HG02798 (cell line): ENCODE results near the gene MCC.

Experiments
- ATAC-seq: cut with Tn5 transposase; IDR thresholded peaks from one replicate; pipeline ENCODE4 v1.9.1; 2021; ENCODE audit warnings: mild to moderate bottlenecking; ENCODE audit not compliant: unreplicated experiment, poor library complexity

MCC gene

DNA sequence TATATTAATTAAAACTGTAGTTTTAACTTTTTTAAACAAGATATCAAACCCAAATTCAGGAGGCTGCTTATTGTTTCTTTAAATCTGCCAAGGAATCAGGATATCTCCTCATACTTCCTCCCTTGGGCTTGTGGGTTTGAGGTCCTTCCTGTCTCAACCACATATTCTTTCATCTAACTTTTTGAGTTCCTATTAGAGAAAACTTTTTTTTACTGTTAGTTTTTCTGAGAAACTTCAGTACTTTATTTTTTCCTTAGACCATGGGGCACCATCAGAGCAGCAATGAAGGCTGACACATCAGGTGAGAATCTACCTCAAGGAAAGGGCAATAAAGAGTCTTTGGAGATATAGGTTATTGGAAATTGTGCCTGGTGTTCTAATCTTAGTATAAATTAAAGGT, 110.2 kb downstream of the MCC start:
- no peak for ATAC-seq

DNA sequence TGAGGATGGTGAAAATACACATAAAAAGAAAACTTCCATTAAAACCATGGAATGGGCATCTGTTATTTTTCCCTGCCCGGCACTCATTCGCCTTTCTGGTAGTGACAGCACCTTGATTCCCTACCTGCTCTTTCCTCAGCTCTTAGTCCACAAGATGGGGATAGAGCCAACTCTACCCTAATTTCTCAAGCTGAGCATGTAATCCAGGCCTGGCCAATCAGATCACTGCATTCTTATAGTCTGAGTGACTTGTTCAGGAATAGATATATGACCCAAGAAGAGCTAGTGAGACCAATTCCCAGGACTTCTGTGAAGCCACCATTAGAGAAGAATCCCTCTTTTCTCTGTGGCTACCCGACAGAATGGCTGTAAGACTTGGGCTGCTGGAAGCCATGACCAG, 111.6 kb downstream of the MCC start:
- no peak for ATAC-seq

DNA sequence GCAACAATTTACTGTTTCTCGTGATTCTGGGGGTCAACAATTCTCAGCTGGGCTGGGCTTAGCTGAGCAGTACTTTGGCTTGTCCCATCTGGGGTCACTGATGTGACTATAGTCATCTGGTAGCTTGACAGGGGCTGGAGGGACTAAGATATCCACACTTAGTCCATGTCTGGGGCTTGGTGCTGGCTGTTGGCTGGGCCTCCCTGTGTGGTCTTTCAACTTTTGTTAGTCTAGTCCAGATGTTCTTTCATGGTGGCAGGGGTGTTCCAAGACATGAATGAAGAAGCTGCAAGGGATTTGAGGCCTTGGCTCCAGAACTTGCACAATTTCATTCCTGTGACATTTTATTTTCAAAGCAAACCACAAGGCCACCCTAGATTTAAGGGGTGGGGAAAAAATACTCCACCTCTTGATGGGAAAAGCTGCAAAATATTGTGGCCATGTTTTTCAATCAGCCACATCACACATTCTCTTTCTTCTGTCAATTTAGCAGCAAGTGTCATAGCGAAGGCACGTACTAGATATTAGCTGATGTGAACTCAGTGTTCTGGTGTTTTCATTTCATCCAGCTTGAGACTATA, 112.7 kb downstream of the MCC start:
- no peak for ATAC-seq

DNA sequence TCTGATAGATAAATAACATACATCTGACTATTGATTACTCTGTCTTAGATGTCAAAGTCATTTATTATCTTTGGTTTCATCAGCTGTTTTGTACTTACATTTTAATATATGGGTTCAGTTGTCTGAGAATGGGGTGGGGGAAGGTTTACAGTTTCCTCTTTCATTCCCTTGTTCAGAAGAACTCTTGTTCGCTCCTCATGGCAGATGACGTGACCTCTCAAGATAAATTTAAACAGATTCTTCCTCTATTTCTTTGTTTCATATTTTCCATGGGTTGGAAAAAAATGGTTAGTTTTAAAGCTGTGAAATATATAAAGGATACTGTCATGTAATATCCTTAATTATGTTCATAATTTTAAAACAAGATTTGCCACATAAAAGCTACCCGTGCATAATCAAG, 114.8 kb downstream of the MCC start:
- no peak for ATAC-seq

DNA sequence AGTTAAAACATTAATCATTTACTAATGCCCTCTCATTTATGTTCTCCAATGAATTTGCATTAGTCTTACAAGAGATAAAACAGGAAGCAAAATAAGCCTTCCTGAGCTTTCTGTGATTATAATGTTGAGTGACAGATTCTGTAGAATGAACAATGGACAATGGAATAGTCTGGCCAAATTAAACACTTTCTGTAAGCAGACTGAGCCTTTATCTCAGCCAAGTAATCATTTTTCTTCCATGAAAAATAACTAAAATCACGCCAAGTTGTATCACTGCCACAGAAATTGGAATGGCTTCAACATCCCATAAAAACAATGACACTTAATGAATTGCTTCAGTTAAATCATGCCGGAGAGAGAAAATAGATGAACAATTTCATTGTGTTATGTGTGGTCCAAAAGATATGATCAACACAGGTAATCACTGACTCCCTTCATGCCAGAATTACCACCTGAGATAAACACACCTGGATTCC, 116.5 kb downstream of the MCC start:
- no peak for ATAC-seq

DNA sequence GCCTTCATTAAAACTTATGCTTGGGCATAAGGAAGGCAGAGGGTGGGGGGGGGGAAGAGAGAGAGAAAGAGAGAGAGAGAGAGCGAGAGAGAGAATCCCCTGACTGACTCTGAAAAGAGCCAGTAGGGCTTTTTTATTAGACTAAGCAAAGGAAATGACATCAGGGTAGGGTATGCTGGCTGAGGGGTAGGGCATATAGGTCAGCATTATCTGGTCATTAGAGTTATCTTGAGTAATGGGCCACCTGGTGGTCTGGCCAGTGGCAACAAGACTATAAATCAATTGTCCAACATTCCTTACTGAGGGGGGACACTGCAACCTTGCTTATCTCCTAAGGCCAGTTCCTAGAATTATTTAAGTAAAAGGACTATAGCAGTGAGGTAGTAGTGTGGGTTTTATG, 120.7 kb downstream of the MCC start:
- ATAC-seq: no peak

DNA sequence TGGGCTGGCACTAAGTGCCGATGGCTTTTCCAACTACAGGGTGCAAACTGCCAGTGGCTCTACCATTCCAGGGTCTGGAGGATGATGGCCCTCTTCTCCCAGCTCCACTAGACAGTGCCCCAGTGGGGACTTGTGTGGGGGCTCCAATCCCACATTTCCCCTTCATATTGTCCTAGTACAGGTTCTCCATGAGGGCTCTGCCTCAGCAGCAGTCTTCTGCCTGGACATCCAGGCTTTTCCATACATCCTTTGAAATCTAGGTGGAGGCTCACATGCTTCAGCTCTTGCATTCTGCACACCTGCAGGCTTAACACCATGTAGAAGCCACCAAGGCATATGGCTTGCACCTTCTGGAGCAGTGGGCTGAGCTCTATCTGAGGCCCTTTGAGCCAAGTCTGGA, 123.8 kb downstream of the MCC start:
- ATAC-seq: no peak

DNA sequence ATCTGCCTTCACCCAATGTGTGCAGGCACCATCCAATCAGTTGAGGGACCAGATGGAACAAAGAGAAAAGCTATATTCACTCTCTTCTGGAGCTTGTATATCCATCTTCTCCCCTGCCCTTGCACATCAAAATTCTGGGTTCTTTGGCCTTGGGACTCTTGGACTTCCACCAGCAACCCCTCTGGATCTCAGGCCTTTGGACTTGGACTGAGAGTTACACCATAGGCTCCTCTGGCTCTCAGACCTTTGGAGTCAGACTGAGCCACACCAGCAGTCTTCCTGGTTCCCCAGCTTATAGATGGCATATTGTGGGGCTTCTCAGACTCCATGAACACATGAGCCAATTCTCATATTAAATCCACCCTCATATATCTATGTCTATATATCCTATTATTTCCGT, 126.6 kb downstream of the MCC start:
- ATAC-seq: no peak

DNA sequence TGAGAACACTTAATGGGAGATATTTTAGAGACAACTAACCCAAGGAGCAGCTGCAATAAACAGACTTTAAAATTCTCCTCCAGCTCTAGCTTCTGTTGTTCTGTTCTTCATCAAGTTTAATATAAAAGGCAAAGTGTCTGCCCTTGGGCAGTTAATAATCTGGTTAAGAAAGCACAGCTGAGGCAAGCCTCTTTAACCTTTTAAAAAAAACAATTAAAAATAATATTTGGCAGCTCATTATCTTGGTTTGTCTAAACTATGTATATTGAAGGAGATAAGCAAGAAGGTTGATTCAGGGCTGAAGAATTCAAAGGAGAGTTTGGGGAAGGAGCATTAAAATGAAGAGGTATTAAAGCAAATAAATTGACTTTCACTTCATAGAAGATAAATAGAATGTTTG, 128.8 kb downstream of the MCC start:
- ATAC-seq: no peak

DNA sequence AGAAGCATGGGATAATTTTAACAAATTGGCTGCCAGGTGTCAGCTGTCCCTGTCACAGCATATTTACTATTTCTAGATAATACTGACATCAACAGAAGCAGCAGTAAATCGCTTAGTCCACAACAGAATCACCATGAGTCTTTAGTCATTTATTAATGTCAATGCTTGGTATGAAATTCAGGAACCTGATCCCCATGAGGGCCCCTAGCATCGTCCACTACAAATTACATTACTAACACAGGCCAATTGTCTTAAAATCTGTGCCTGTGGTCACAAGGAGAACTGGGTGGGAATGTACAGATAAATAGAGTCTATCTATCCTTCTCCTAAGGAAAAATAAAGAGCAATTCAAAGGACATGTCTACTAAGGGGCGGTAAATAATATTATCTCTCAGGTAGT, 129.6 kb downstream of the MCC start:
- no peak for ATAC-seq

DNA sequence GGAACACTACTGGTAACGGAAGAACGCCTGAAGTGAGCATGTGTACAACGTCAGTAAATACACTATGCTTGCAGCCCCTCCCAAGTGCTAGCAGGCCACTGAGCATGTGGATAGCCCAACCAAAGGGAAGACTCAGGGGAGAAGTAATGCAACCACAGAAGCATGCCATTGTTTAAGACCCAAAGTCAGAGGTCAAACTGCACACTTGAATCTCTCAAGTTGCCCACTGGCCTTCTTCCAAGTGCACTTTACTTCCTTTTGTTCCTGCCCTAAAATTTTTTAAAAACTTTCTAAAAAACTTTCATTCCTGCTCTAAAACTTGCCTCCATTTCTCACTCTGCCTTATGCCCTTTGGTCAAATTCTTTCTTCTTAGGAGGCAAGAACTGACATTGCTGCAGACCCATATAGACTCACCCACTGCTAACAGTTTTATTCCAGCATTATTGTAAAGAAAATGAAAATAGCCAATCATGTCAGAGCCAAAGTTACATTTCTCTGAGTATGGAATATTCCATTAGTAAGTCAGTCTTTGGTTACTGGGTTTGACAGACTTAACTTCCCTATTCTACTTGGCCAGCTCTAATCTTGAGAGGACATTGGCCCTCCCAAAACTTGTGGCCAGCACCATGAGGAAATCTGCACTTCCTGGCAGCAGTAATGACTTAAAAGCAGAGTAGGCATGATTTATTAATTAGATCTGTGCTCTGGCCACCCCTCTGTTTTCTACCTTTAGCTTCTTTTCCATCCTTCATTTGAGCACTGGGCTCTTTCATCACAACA, 130.4 kb downstream of the MCC start:
- no peak for ATAC-seq

DNA sequence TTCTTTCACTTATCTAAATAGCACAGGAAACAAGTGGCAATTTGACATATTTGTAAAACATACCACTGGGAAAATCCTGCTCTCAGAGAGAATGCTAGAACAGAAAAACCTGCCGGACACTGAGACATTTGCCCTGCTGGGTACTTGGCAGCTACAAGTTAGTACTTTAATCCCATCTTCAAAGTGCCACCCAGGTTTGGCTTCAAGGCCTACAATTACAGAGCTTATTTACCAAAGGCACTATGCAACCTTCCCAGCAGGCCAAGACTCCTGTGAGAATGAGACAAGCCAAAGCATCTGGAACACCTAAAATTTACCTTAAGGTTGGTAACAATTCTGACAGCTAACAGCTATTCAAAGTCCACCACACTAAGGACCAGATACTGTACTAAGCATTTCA, 131.8 kb downstream of the MCC start:
- no peak for ATAC-seq

DNA sequence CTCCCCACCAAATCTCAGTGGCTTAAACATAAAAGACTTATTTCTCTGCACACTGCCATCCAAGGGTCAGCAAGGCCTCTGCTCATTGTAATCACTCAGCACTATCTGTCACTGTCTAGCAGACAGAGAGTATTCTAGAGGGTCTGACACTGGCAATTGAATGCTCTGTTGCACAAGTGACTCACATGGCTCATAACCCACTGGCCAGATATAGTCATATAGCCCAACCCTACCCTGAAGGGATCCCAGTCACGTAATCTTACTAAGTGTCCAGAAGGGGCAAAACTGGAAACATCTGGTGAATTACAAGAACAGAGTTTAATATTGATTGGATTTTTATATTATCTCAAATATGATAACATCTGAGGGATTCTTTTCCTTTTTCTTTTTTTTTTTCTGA, 134.2 kb downstream of the MCC start:
- no peak for ATAC-seq

DNA sequence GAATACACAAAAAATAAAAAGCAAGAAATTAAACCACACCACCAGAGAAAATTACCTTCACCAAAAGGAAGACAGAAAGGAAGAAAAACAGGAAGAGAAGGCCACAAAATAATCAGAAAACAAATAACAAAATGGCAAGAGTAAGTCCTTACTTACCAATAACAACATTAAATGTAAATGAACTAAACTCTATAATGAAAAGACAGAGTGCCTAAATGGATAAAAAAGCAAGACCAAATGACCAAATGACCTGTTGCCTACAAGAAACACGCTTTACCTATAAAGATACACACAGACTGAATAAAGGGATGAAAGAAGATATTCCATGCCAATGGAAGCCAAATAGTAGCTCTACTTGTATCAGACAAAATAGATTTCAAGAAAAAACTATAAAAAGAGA, 140.7 kb downstream of the MCC start:
- no peak for ATAC-seq

DNA sequence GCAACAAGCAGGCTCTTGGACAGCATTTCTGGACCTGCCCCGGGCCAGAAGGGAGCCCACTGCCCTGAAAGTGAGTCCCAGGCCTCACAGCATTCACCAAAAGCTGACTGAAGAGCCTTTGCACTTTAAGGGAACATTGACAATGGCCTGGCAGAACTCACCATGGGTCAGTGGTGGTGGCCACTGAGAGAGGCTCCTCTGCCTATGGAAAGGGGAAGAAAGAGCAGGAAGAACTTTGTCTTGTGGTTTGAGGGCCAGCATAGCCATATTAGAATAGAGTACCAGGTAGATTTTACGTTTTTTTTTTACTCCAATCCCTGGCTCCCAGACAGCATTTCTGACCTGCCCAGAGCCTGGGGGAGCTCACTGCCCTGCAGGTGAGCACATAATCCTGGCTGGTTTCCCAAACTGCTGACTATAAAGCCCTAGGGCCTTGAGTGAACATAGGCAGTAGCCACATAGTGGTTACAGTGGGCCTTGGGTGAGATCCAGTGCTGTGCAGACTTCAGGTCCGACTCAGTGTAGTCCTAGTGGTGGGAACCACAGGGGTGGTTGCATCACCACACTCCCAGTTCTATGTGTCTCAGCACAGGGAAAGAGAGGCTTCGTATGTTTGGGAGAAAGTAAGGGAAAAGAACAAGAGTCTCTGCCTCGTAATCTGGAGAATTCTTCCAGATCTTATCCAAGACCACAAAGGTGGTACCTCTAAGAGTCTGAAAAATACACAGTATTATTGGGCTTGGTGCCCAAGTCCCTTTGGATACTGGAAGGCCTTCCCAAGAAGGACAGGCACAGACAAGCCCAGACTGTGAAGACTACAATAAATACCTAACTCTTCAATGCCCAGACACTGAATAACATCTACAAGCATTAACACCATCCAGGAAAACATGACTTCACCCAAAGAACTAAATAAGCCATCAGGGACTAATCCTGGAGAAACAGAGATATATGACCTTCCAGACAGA, 143.0 kb downstream of the MCC start:
- no peak for ATAC-seq

DNA sequence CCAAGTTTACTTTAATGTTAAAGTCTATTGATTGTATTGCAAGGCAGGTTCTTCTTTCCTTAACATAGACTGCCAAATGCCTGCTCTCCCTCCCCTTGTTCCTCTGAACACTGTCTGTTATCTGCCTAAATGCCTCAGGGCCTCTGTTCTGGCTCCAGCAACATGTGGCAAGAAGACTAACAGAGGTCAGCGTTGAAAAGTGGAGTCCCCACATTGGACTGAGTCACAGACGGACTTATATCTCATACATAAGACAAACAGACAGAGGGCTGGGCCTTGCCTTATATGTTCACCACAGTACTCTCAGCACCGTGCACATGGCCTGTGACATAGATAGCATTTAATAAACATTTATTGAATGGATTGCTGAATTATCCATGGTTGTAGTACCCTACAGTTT, 144.9 kb downstream of the MCC start:
- ATAC-seq: no peak

DNA sequence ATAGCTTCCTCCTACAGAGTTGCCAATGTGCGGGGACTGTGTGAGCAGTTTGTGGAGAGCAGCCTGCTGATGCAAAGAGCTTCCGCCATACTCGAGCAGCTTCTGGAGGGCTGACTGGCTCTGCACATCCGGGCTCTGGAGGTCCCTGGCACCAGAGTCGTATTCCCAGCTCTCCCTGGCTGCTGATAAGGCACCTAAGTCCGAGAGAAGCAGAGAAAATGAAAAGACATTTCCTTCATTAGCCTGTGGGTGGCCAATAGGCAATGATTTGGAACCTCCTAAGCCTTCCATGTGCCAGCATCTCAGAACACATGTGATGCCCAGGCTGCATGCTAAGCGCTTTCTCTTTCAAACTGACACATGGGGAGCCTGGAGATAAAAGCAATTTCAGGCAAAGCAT, 147.7 kb downstream of the MCC start:
- no peak for ATAC-seq

DNA sequence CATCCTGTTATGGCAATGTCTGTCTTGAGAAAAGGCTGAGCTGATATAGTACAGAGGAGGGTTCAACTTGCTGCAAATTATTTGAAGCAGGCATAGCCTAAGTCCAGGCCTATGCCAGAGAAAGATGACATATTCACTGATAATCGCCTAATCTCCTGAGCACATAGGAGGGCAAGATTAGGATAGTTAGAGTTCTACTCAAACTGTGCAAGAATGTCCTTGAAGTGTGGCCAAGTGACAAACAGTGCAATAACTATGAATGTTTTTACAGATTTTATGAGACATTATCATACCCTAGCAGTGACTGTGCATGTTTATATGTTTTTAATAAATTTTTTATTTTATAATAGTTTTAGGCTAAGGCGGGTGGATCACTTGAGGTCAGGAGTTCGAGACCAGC, 149.6 kb downstream of the MCC start:
- ATAC-seq: no peak

DNA sequence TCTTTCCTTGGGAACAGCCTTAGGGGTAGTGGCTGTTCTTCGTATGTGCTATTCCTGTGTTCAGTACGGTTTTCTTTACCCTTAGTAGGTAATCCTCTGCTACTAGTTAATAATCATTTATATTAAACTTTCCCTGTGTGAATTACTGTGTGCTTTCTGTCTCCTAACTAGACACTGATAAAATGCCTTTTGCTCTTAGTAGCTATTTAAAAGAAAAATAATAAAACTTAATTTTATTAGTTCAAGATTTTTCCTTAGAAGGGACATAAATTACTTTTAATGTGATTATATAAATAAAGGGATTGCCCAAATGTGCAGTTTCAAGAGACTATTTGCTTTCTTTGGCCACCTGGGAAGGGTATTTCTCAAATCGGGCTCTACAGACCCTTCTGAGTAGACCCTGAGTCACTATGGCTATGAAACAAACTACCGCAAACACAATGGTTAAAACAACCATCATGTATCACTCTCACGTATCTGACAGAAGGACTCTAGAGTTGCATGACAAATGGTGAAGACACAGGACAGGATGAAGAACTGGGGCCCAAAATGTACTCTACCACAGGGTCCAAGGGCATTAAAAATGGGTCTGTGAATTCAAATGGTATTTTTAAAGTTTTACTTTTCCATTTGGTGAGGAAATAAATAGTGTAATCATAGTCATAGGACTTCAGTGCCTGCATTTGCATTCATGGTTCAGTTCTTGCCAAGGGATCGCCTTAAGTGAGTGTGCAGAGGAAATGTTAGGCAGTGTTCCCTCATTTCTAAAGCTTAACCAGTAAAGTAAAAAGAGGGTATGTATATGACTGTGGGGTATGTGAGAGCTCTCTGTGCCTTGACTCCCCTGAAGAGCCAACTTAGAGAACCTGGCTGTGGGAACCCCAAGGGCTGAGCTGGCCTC, 150.5 kb downstream of the MCC start:
- ATAC-seq: no peak

DNA sequence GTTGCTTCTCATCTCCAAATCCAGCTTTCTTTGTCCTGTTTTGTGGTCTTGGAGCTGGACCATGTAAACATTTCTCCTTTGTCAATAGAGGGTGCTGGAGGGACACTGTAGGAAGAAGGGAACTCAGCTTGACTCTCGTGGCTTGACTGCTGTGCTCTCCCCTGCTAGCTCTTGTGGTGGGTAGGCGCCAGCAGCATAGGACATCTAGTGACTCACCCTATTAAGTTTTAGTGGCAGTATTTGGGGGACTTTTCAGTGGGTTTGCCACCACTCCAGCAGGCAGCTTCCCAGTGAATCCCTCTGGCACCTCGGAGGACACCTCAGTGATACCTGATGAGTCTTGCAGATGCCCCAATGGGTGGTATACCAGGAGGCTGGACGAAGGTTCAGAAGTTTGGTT, 151.3 kb downstream of the MCC start:
- no peak for ATAC-seq
